ENCODE measurements around the gene KLF13. TPM values are rescaled to one million over a fixed set of nuclear protein-coding genes. Genes with fewer than 3 reads are reported as not detected.

KLF13 gene
- total RNA-seq, 2 experiments from 2014 or later = 112 to 120 TPM

- CTCF ChIA-PET = interaction anchor here (1.5 kb wide), 1 partner anchor 15 kb away, joined by 3 read pairs; no protein-coding TSS in a partner anchor
- POLR2A ChIA-PET = no interaction called here
These were observed 16.6 kb upstream of the KLF13 start for GRCh38 chr15:31309893-31310606.

DNA sequence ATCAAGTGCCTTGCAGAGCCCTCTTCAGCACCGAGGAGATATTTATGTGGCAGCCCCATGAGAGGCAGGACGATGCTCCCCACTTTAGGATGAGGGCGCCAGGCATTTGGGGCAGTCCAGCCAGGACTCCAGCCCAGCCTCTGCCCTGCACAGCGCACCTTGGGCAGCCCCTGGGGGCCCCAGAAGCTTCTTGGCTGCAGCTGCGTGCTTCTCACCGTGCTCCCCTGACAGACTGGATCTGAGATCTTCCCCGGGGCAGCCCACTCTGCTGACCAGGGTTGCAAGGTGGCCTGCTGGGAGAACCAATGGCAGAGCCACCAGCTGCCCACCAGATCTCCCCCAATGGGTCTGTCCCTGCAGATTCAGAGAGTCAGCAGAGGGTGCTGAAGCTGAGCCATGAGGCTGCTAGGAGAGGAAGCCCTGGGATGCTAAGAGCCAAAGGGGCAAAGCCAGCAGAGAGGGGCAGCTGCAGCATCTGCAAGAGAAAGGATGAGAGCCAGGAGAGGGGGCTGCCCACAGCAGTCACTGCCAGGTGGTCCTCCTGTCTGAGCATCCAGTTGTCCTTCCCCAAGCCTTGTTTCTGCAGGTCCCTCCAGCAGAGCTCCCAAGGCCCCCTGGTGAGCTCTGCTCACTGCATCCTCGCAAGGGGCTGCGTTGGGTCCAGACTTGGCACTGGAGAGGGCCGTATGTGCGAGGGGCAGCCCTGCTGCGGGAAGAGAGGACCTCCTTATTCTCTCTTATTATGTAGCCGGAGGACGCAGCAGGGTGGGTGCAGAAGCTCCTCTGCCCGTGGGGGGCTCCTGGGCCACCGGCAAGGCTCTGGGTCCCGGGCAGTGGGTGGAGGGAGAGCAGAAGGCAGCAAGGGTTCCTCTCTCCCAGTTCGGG is 14.7 kb upstream of the KLF13 start:
- ChIA-PET POLR2A (no interaction called here), CTCF (interaction anchor here (1.3 kb wide), 1 partner anchor 9 kb away, joined by 3 read pairs; no protein-coding TSS in a partner anchor)

DNA sequence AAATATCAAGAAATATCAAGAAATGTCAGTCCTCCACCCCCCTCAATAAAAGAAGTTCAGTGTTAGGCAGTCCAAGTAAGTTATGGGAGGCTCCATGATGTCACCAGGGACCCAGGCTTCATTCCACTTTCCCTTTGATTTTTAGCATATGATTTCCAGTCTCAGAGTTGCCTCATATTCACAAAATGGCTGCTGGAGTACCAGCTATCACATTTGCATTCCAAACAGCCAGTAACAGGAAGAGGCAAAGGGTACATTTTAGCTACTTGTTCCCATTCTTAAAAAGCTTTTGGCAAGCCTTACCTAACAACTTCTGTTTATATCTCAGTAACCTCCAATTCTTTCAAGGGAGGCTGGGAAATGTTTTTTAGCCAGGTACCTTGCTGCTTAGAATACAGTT is 13.4 kb upstream of the KLF13 start:
- ChIA-PET POLR2A (no interaction called here), CTCF (no interaction called here)

GRCh38 chr15:31314380-31314779 is 12.3 kb upstream of the KLF13 start:
- ChIA-PET POLR2A (no interaction called here), CTCF (interaction anchor here (0.7 kb wide), 1 partner anchor 22 kb away, joined by 3 read pairs; no protein-coding TSS in a partner anchor)

GRCh38 chr15:31316135-31316795 is 10.4 kb upstream of the KLF13 start:
- POLR2A ChIA-PET = no interaction called here

DNA sequence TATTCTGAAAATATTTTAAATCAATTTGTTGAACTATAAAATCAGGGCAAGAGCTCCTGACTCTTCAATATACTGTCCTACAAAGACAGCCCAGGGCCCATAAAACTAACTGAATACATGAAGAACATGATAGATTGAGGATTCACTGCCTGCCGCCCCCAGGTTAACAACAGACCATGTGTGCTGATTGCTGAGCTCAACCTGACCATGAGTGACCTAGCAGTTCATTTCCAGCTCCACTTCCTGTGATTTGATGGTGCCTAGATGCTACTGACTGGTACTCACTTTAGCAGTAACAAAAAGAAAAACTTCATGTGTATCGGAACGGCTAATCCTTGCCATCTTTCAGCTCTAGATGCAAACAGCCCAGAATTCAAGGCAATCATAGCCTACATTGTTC is 9.6 kb upstream of the KLF13 start:
- CTCF ChIA-PET = no interaction called here
- POLR2A ChIA-PET = no interaction called here

More at GRCh38 chr15:31316135-31316795, 10.4 kb upstream of the KLF13 start:
- CTCF ChIA-PET = no interaction called here

DNA sequence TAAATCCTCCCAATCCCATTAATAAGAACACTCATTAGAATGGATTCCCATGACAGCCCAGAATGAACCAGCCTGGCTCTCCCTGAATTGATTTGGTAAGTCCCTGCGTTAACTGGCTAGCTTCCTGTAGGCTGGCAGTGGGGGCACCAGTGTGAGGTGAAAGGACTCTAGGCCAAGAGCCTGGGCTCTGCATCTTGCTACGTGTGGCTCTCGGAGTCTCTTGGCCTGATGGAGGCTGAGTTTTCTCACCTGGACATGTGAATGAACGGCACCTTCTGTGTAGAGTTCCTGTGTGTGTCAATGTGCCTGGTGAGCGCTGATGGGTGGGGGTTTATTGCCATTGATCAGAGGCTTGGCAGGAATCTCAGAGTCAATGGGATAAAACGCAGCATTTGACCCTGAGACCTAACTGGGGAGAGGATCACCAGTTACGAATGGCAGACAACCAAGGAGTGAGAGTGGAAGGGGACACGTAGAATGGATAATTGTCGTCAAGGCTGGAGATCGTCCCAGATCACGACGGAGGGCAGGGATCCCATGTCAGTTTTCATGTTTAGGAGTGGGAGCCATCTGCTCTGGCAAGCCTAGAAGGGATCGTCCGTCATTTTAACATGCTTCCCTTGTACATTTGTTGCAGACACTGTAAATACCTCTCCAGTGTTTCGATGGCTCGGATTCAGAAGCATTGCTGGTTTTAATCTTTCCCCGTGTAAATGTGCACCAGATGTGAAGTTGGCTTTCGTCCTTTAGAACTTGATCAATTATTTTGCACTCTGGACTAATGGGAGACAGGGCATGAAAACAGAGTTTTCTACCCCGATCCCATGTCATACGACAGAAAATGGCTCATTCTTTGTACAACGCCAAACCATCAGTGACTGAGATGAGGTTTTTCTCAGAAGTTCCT is 9.0 kb upstream of the KLF13 start:
- ChIA-PET POLR2A (no interaction called here), CTCF (interaction anchor here (0.6 kb wide), 1 partner anchor 85 kb away, joined by 3 read pairs; no protein-coding TSS in a partner anchor)

- ChIA-PET POLR2A (no interaction called here), CTCF (interaction anchor here (0.6 kb wide), 1 partner anchor 84 kb away, joined by 3 read pairs; no protein-coding TSS in a partner anchor)
These were observed 8.2 kb upstream of the KLF13 start for GRCh38 chr15:31318429-31318828.

- CTCF ChIA-PET = interaction anchor here (0.8 to 1.4 kb wide), 2 partner anchors 8 to 13 kb away, joined by 3 read pairs; no protein-coding TSS in a partner anchor
- POLR2A ChIA-PET = no interaction called here
These were observed 6.6 kb upstream of the KLF13 start for GRCh38 chr15:31320022-31320421.

- ChIA-PET CTCF (no interaction called here), POLR2A (no interaction called here)
These were observed 5.2 kb upstream of the KLF13 start for GRCh38 chr15:31321418-31321817.

DNA sequence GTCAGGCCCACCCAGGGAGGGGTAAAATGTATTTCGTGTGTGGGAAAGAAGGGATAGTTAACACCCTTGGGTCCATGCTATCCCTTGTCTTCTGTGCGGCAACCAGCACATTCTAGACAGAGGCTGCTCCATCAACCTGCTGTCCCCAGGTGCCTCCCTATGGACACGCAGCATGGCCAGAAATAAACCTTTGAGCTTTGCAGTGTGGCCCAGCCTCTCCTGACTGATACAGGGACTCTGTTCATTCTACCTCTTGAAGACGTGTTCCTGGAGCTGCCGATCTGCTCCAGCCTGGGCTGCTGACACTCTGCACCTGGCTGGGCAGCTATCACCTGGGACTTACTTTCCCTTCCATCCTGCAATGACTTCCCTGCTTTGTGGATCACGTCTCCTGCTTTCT is 4.1 kb upstream of the KLF13 start:
- ChIA-PET POLR2A (no interaction called here), CTCF (interaction anchor here (1.7 kb wide), 1 partner anchor 166 kb away, joined by 5 read pairs; no protein-coding TSS in a partner anchor)

- ChIA-PET CTCF (interaction anchor here (1.1 to 1.7 kb wide), 4 partner anchors 21 to 165 kb away, joined by 3 to 5 read pairs (median 4); no protein-coding TSS in a partner anchor), POLR2A (no interaction called here)
These were observed 3.0 kb upstream of the KLF13 start for GRCh38 chr15:31323627-31324026.

DNA sequence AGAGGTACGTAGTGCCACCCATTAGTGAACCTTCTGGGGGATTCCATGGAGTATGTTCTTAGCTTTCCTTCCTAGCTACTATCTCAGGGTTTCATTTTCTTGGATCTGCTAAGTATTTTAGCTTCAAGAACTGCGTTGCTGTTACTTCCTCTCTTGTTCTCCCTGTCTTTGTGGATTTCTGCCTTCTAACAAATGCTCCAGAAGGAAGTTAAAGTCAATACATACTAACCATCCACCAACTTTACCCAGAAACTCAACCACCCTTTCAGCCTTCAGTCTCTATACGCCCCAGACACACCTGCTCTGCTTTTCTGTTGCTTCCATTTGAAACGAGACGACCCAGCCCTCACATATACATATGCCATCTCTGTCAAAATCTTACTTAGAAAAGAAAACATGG is 2.4 kb upstream of the KLF13 start:
- ChIA-PET POLR2A (interaction anchor here (1.6 kb wide), 1 partner anchor 109 kb away, joined by 3 read pairs; no protein-coding TSS in a partner anchor), CTCF (interaction anchor here (1.1 to 2.7 kb wide), 7 partner anchors 11 to 164 kb away, joined by 3 to 15 read pairs (median 3); no protein-coding TSS in a partner anchor)

GRCh38 chr15:31324806-31325594 is 1.6 kb upstream of the KLF13 start:
- ChIA-PET CTCF (interaction anchor here (1.1 to 3.1 kb wide), 9 partner anchors 10 to 164 kb away, joined by 3 to 15 read pairs (median 4); no protein-coding TSS in a partner anchor), POLR2A (interaction anchor here (1.6 to 5.6 kb wide), 4 partner anchors 22 to 111 kb away, joined by 3 to 50 read pairs (median 28); no protein-coding TSS in a partner anchor)

DNA sequence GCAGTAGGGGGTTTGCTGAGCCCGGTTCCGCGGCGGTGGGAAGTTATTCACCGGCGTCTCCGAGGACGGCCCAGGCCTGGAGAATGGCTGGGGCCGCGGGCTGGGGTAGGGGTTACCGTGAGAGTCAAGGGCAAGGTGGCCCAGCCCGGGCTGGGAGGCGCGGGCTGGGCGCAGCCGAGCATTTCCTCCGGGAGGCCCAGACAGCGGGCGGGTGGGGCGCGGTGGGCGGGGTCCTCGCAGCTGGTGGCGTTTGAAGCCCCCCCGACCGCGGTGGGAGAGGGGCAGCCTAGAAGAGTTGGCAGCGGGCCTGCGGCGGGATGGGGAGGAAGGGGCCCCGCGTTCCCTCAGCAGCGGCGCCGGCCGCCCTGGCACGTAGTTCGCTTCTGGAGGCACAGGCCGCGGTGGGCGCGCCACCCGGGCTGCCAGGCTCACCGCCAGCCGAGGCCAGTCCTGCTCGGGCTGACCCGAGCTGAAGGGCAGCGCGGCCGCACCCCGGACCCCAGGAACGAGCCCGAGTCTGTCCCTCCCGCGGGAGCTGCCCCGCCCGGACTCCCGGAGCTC is 960 bp upstream of the KLF13 start:
- ChIA-PET POLR2A (interaction anchor here (0.7 to 5.6 kb wide), 14 partner anchors 17 to 159 kb away, joined by 3 to 50 read pairs (median 5); no protein-coding TSS in a partner anchor), CTCF (interaction anchor here (0.8 to 3.1 kb wide), 7 partner anchors 15 to 164 kb away, joined by 3 to 15 read pairs (median 6); no protein-coding TSS in a partner anchor)

- POLR2A ChIA-PET = interaction anchor here (0.7 to 5.6 kb wide), 13 partner anchors 16 to 161 kb away, joined by 3 to 50 read pairs (median 5); no protein-coding TSS in a partner anchor
- CTCF ChIA-PET = interaction anchor here (0.7 to 3.1 kb wide), 7 partner anchors 20 to 162 kb away, joined by 3 to 15 read pairs (median 3); no protein-coding TSS in a partner anchor
These were observed 437 bp downstream of the KLF13 start for GRCh38 chr15:31326875-31327668.

All from activated CD8-positive, alpha-beta memory T cell treated with anti-CD3 and anti-CD28 coated beads for 36 hours (primary cell).